GM21717 (cell line): ENCODE results near the gene KCTD5.
A peak's percentile ranks its signal among the peaks of the same experiment; 100 is the strongest.
"Not testable (repeated sequence)": the region's sequence is repeated elsewhere in the genome, so short reads cannot be mapped to it uniquely, and the experiment has no call there.

ENCODE experiments used
- ATAC-seq: cut with Tn5 transposase; IDR thresholded peaks from one replicate; pipeline ENCODE4 v1.9.1; 2021; ENCODE audit warnings: mild to moderate bottlenecking, moderate library complexity; ENCODE audit not compliant: unreplicated experiment

KCTD5 gene, protein sequence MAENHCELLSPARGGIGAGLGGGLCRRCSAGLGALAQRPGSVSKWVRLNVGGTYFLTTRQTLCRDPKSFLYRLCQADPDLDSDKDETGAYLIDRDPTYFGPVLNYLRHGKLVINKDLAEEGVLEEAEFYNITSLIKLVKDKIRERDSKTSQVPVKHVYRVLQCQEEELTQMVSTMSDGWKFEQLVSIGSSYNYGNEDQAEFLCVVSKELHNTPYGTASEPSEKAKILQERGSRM

DNA sequence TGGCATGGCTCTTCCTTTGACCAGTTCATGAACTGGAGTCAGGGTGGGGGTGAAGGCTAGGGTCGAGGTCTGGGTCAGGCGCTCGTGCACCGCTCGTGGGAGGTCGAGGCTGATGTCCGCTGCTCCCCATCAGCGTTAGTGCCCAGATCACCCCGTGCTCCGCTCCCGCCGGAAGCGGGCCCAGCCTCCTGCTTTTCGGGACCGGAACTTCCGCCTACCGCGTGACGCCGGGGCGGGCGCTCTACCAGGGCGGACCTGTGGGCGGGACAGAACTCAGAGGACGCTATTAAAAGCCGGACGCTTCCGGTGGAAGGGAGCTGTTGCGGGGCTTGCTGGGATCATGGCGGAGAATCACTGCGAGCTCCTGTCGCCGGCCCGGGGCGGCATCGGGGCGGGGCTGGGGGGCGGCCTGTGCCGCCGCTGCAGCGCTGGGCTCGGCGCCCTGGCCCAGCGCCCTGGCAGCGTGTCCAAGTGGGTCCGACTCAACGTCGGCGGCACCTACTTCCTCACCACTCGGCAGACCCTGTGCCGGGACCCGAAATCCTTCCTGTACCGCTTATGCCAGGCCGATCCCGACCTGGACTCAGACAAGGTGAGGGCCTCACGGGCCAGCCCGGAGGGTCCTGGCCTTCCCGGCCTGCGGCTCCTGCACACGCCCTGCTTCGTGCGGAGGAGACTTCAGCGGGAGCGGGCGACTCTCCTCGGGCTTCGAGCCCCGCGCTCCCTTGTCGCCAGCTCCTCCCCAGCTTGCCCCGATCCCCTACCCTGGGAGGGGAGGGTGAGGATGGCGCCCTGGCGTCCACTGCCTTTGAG lies at the start of gene KCTD5:
Gene KCTD5, plus strand, starts transcription at position 315 of the 813 bp plus-strand sequence. Its CDS starts 26 bp downstream, at position 341.
- ATAC-seq = peak; percentile 48

DNA sequence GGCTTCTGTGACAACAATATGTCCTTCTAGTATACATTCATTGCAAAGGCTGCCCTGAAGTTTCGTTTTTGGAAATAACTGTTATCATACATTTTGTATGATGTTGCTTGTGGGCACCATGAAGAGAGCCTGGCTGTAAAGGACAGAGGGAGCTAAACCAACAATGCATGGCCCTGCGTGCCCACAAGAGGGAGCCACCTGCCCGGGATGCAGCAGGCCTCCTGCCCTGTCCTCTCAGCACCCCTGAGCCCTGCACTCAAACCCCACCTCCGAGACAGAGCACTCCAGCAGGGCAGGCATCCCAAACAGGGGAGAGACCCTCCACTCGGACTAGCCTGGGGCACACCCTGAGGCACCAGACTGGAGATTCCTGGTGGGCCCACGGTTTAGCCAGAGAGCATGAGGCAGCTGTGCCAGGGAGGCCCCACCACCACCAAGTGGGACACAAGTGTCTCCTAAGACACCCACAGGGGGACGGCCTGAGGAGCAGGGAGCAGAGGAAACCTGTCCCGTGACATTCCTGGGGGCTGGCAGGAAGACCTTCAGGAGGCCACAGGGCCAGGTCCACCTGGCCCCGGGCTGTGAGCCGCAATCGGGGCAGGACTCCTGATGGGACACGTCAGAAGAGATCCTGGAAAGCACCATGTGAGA lies 43.1 kb upstream of the KCTD5 start:
- not testable (repeated sequence) for ATAC-seq

DNA sequence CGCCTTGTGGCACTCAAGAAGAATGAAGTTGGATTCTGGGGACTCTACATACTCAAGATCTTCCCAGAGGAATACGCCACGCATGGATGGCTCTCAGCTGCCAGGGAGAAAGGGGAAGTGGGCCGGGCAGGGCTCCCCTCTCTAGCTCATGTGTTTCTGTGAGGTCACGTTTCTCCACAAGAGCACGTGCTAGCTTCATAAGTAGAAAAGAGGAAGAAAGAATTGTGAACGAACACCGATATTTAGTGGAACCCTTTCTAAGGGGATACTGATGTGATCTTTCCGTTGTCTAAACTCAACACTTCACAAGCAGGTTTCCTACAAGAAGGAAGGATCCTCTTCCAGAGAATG lies 42.6 kb upstream of the KCTD5 start:
- ATAC-seq = not testable (repeated sequence)

DNA sequence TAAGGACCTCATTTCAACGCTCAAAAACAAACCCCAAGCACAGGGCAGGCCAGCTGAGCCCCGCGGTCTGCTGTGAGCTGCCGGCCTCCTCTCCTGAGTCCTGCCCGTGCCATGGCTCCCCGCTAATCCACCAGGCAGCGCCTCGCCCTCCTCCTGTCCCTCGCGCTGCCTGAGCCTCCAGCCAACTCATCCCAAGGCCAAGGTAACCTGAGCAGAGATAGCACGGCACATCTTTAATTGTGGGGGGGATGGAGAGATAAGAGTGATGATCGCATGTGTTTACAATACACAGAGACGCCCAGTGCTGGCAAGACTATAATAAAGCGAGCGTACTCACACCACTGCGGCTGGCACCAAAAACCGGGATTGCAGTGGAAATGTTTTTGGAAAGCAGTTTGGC lies 39.8 kb upstream of the KCTD5 start:
- ATAC-seq = not testable (repeated sequence)

DNA sequence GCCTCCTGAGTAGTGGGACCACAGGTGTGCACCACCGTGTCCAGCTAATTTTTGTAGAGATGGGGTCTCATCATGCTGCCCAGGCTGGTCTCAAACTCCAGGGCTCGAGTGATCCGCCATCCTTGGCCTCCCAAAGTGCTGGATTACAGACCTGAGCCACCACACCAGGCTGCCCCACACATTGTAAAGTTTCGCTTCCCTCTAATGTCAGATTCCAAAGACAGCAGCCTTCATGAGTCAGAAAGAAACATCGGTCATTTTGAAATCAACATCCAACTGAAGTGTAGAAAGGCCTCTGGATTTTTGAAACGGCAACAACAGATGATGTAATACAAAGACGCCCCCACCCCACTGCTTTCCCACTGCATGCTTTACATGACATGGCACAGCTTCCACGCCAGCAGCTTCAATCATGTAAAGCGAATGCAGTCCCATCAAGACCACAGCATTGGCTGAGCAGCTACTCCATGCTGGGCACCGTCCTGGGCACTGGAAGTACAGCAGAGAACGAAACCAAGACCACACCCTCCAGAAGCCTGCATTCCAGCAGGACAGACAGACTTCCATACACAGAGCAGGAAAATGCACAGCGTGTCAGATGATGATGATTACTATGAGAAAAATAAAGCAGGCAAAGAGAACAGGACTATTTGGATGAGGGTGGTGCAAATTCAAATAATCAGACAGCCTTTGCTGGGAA lies 37.4 kb upstream of the KCTD5 start:
- ATAC-seq = not testable (repeated sequence)

DNA sequence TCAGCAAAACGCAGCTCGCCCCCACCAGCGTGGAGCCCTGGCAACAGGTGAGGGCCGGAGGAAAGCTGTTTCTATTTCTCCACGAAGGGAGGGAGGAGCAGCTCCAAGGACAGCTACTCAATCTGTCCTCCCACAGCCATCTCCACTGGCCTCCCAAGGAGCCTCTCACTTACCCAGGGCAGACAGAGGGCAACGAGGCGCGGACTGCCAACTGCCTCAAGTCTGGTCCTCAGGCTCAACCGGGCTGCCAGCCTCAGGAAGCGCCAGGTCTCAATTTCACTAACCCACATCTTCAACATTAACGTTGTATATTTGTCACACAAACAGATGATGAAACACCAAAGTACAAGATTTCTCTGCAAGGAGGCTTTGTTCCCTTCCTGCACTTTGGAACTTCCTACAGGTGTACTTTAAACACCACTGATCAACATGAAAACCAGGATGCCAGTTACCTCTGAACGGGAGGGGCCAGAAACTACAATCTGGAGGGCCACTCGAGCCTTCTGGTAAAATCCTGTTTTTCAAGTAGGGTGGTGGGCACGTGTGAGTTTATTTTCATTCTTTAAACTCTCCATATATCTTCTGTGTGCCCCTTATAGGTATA lies 31.0 kb upstream of the KCTD5 start:
- ATAC-seq = not testable (repeated sequence)

DNA sequence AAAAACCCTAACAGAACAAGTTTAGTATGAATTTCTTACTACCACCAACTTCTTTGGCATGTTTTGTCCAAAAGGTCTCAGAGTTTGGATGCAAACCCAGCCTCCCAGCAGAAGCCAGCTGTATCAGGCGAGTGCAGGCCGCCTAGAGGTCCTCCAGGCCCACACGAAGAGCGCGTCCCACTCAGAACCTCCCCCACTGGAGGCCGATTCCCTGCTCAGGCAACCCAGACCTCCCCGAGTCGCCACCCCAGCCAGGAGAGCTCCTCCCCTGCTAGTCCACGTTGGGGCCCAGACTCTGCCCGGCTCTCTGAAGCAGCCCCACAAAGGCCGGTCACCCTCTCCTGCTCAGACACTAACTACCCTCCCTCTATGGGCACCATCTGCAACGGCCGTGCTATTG lies 28.4 kb upstream of the KCTD5 start:
- not testable (repeated sequence) for ATAC-seq

DNA sequence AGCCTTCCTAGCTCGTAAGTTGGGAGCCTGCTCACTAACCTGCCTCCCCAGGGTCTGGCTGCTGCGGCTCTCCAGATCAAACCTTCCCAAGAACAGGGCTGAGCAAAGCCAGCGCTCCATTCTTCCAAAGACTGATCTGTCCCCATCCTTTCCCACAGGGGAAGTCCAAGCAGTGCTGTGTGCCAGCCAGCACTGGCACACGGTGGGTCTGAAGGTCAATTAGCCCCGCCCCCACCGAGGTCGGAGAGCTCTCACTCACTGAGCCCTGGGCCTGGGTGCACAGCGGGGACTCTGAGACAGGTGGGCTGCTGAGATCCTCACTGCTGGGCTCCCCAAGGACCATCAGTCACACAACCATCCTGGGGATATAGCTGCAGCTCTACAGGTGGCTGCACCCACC lies 27.4 kb upstream of the KCTD5 start:
- ATAC-seq = not testable (repeated sequence)

DNA sequence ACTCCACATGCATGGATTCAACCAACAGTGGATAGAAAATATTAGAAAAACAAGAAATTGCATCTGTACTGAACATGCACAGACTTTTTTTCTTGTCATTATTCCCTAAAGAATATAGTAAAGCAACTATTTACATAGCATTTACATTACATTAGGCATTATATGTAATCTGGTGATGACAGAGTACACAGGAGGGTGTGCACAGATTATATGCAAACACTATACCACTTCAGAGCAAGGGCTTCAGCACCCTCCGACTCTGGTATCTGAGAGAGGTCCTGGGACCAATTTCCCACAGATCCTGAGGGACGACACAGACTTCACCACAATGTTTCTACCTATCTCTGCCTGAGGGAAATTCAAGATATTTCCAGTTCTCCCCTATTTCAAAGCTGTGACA lies 25.3 kb upstream of the KCTD5 start:
- no peak for ATAC-seq

DNA sequence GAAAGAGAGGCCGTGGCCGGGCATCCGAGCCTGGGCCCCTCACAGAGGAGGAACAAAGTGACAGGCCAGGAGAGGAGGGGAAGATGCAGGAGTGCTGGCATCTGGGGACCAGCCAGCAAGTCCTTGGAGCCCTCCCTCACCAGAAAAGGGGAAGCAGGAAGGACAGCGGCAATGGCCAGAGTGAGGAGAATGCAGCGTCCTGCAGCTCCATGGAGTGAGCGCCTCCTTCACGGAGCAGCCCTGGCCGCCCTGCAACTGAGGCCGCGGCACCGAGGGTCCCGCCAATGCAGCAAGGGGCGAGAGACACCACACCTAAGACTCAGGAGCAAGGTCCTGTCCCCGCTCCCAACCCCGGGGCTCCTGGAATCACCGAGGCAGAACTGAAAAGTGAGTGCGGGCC lies 24.5 kb upstream of the KCTD5 start:
- ATAC-seq = not testable (repeated sequence)

DNA sequence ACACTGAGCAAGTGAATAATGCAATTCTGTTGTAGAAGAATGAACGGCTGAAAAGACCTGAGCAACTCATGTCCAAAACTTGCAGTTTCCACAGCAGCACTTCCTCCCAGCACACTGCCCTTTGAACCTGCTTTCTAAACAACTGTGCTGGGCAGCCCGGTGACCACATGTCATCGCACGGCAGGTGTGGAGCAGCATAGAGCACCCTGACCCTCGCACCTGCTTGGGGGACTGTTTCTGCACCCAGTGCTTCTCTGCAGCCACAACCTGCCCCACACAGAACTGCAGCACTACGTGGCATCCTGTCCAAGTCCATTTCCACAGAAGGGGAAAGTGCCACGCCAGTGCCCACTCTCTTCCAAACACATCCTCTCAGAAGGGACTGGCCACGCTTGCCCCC lies 22.8 kb upstream of the KCTD5 start:
- not testable (repeated sequence) for ATAC-seq

DNA sequence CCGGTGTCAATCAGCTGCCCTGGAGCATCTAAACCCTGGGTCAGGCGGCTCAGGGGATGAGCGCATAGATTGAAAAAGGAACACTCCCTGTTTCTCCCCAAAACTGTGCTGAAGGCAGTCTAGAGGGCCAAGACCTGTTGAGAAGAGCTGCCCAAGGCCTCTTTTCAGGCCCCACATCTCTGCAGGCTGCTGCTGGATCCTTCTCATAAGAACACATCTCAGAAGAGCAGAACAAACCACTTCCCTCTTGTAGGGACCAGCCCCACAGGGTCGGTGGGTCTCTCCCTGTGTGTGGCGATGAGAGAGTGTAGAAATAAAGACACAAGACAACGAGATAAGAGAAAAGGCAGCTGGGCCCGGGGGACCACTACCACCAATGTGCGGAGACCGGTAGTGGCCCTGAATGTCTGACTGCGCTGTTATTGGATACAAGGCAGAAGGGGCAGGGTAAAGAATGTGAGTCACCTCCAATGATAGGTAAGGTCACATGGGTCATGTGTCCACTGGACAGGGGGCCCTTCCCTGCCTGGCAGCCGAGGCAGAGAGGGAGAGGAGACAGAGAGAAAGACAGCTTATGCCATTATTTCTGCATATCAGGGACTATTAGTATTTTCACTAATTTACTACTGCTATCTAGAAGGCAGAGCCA lies 22.2 kb upstream of the KCTD5 start:
- ATAC-seq = not testable (repeated sequence)

DNA sequence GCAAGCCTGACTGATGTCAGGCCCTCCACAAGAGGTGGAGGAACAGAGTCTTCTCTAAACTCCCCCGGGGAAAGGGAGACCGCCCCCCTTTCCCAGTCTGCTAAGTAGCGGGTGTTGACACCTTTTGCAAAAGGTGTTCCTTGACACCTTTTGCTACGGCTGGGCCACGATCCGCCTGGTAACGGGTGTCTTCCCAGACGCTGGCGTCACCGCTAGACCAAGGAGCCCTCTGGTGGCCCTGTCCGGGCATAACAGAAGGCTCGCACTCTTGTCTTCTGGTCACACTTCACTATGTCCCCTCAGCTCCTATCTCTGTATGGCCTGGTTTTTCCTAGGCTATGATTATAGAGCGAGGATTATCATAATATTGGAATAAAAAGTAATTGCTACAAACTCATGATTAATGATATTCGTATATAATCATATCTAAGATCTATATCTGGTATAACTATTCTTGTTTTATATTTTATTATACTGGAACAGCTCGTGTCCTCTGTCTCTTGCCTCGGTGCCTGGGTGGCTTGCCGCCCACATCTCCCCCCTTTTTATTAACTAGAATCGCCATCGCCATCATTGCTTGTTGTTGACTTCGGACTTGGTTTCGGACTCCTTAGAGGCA lies 21.5 kb upstream of the KCTD5 start:
- not testable (repeated sequence) for ATAC-seq

DNA sequence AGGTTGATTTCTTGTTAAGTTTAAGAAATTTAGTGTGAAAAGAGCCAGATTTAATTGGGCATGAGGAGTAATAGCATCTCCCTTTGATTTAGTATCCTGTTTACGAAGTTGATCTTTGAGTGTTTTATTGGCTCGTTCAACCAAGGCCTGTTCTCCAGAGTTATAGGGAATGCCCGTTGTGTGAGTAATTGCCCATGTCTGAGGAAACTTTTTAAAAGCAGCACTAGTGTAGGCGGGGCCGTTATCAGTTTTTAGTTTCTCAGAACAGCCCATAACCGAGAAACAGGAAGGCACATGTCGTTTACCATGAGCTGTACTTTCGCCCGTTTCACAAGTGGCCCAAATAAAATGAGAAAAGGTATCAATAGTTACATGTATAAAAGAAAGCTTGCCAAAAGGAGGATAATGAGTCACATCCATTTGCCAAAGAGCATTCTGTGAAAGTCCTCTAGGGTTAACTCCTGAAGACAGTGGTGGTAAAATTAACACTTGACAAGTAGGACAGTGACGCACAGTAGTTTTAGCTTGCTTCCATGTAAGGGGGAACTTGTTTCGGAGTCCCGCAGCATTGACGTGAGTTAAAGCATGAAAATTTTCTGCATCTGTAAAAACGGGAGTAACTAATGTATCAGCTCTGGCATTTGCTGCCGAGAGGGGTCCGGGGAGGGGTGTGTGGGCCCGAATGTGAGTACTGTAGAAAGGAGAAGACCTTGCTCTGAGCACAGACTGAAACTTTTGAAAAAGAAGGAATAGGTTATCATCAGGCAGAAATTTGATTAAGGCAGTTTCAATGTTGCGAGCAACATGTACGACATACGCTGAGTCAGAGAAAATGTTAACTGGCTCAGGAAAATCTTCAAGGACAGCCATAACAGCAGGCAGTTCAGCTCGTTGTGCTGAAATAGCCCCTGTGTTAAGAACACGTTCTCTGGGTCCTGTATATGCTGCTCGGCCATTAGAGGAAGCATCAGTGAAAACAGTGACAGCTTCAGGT lies 18.5 kb upstream of the KCTD5 start:
- ATAC-seq = no peak

DNA sequence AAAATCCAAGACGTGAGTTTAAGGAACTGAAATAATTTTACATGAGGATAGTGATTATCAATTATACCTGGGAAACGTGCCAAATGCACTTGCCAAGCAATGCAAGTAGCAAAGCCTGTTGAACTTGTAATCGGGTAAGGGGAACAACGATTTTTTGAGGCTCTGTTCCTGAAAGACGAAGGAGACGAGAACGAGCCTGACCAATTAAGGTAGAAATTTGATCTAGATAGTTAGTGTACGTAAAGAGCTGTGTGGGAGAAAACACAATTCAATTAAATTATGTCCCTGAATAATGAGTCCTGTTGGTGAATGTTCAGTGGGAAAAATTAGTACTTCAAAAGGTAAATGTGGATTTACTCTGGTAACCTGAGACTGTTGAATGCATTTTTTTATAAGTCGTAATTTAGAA lies 17.7 kb upstream of the KCTD5 start:
- ATAC-seq = no peak

DNA sequence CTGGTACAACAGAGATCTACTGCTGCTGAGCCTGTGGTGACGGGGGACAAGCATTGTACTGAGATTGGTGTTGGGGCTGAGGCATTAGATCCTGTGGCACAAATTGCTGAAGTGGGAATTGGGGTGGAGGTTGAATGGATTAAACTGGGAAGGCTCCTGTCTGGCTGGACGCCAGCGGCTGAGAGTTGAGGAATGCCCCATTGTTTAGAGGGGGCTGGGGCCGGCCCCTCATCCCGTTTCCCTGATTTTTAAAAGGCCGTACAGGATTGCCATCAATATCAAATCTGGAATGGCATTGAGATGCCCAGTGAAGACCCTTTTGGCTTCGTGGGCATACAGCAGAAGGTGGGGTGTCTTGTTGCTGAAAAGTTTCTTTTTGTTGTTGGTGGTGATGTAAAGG lies 15.7 kb upstream of the KCTD5 start:
- ATAC-seq = not testable (repeated sequence)

DNA sequence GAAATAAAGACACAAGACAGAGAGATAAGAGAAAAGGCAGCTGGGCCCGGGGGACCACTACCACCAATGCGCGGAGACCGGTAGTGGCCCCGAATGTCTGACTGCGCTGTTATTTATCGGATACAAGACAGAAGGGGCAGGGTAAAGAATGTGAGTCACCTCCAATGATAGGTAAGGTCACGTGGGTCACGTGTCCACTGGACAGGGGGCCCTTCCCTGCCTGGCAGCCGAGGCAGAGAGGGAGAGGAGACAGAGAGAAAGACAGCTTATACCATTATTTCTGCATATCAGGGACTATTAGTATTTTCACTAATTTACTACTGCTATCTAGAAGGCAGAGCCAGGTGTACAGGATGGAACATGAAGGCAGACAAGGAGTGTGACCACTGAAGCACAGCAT lies 12.7 kb upstream of the KCTD5 start:
- ATAC-seq = not testable (repeated sequence)

DNA sequence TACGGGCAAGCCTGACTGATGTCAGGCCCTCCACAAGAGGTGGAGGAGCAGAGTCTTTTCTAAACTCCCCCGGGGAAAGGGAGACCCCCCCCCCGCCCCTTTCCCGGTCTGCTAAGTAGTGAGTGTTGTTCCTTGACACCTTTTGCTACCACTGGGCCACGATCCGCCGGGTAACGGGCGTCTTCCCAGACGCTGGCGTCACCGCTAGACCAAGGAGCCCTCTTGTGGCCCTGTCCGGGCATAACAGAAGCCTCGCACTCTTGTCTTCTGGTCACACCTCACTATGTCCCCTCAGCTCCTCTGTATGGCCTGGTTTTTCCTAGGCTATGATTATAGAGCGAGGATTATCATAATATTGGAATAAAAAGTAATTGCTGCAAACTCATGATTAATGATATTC lies 12.3 kb upstream of the KCTD5 start:
- ATAC-seq = not testable (repeated sequence)

DNA sequence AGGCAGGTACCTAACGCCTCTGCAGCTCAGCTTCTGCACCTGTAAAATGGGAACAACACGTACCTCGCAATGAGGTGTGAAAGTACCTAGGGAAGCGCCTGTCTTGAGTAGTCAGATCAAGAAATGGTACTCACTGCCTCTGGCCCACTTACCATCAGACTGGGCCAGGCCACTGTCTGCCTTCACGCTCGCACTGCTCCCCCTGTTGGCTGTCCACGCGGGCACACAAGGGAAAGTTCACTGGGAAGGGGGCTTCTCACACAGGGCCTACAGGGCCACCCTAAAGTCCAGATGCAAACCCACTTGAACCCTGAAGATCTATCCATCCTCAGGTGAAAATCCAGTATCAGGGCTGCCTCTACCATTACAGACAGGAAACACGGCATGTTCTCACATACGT lies 11.1 kb upstream of the KCTD5 start:
- ATAC-seq = not testable (repeated sequence)
